SU-DHL-6 (cell line): ENCODE measurements around the gene GART.

Source experiments
- H2AFZ ChIP-seq: fragments of 200-600 bp; sonication (generic); 2 replicates; pipeline ENCODE4 v1.6.1; 2014; ENCODE audit warnings: low read depth, mild to moderate bottlenecking, moderate library complexity, mixed read lengths, antibody characterized with exemption, low read length; ENCODE audit not compliant: severe bottlenecking
- H3F3A ChIP-seq: fragments of 200-600 bp; shearing (Covaris generic); 2 replicates; pipeline ENCODE4 v1.6.0; 2016; ENCODE audit warnings: antibody characterized with exemption, mild to moderate bottlenecking; ENCODE audit not compliant: insufficient read depth
- H3K27ac ChIP-seq: fragments of 200-600 bp; sonication (generic); 2 replicates; pipeline ENCODE4 v1.5.1; 2016; ENCODE audit warnings: low read depth, mild to moderate bottlenecking, low read length, moderate library complexity, mixed read lengths
- H3K27me3 ChIP-seq: fragments of 200-600 bp; sonication (generic), shearing (Covaris generic); 2 replicates; pipeline ENCODE4 v1.6.0; 2014; ENCODE audit warnings: mild to moderate bottlenecking, low read length
- H3K36me3 ChIP-seq: fragments of 200-600 bp; sonication (generic); 2 replicates; pipeline ENCODE4 v1.6.1; 2014; ENCODE audit warnings: mild to moderate bottlenecking, low read length, mixed read lengths
- H3K4me2 ChIP-seq: fragments of 300-600, 200-600 bp; shearing (Covaris generic), sonication (generic); 2 replicates; pipeline ENCODE4 v1.6.0; 2014; ENCODE audit warnings: low read length, low read depth, mild to moderate bottlenecking; ENCODE audit not compliant: poor library complexity, severe bottlenecking
- H3K4me3 ChIP-seq: fragments of 200-600 bp; sonication (generic); 2 replicates; pipeline ENCODE4 v1.5.1; 2014; ENCODE audit warnings: antibody characterized with exemption, low read length, mild to moderate bottlenecking, mixed read lengths; ENCODE audit not compliant: insufficient read depth, poor library complexity, severe bottlenecking
- H3K79me2 ChIP-seq: fragments of 200-600 bp; sonication (generic); 2 replicates; pipeline ENCODE4 v1.6.1; 2014; ENCODE audit warnings: mild to moderate bottlenecking, low read length, moderate library complexity; ENCODE audit not compliant: insufficient read depth
- H3K9ac ChIP-seq: fragments of 200-600 bp; sonication (generic); 2 replicates; pipeline ENCODE4 v1.7.0; 2014; ENCODE audit warnings: mild to moderate bottlenecking, low read length
- H3K9me2 ChIP-seq: fragments of 200-600 bp; sonication (generic); replicated peaks from 2 replicates; pipeline ENCODE4 v1.6.1; 2014; ENCODE audit warnings: low read length; ENCODE audit not compliant: insufficient read depth
- H3K9me3 ChIP-seq: fragments of 200-600 bp; sonication (generic); 2 replicates; pipeline ENCODE4 v1.6.1; 2014; ENCODE audit warnings: low read length, mixed read lengths; ENCODE audit not compliant: insufficient read depth
- H4K20me1 ChIP-seq: fragments of 200-600 bp; sonication (generic); 2 replicates; pipeline ENCODE4 v1.6.1; 2014; ENCODE audit warnings: low read depth, mild to moderate bottlenecking, antibody characterized with exemption, low read length, moderate library complexity, mixed read lengths
- EZH2phosphoT487 ChIP-seq: fragments of 200-600 bp; sonication (generic), shearing (Covaris generic); conservative IDR thresholded peaks from 2 replicates; pipeline ENCODE4 v1.6.1; 2018; ENCODE audit warnings: mild to moderate bottlenecking, antibody characterized with exemption, low read length, moderate library complexity, mixed read lengths
- TF ChIP-seq, protein P1 (sequence below): fragments of 200-600 bp; sonication (generic); IDR thresholded peaks from one replicate; pipeline ENCODE4 v1.5.1; 2017; ENCODE audit warnings: antibody characterized with exemption, mild to moderate bottlenecking, low read length, moderate library complexity; ENCODE audit not compliant: insufficient read depth, poor library complexity, severe bottlenecking

Gene GART

DNA sequence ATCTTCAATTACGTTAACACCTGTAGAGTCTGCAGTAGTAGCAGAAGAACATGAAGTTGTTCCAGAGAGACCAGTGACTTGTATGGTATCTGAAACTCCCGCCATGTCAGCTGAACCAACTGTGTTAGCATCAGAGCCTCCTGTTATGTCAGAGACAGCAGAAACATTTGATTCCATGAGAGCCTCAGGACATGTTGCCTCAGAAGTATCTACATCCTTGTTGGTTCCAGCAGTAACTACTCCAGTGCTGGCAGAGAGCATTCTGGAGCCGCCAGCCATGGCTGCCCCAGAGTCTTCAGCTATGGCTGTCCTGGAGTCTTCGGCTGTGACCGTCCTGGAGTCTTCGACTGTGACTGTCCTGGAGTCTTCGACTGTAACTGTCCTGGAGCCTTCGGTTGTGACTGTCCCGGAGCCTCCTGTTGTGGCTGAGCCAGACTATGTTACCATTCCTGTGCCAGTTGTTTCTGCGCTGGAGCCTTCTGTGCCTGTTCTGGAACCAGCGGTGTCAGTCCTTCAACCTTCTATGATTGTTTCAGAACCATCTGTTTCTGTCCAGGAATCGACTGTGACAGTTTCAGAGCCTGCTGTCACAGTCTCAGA is 11.2 kb upstream of the GART start:
- Histone ChIP-seq H3K79me2 (peaks cover 98% of the 10 kb centered on the region), H3K9me3 (no peaks in the 10 kb centered on the region), H3K36me3 (peaks cover 75% of the 10 kb centered on the region), H2AFZ (no peak overlapping the region), H3K4me3 (no peak overlapping the region), H3K9ac (no peak overlapping the region), H3K27ac (no peak overlapping the region), H3K4me2 (no peak overlapping the region), H4K20me1 (peaks cover 62% of the 10 kb centered on the region), H3K9me2 (no peaks in the 10 kb centered on the region), H3K27me3 (no peaks in the 10 kb centered on the region), H3F3A (peaks cover 4% of the 10 kb centered on the region; the same call in 1 of the 2 replicates)
- TF ChIP-seq, protein P1, sequence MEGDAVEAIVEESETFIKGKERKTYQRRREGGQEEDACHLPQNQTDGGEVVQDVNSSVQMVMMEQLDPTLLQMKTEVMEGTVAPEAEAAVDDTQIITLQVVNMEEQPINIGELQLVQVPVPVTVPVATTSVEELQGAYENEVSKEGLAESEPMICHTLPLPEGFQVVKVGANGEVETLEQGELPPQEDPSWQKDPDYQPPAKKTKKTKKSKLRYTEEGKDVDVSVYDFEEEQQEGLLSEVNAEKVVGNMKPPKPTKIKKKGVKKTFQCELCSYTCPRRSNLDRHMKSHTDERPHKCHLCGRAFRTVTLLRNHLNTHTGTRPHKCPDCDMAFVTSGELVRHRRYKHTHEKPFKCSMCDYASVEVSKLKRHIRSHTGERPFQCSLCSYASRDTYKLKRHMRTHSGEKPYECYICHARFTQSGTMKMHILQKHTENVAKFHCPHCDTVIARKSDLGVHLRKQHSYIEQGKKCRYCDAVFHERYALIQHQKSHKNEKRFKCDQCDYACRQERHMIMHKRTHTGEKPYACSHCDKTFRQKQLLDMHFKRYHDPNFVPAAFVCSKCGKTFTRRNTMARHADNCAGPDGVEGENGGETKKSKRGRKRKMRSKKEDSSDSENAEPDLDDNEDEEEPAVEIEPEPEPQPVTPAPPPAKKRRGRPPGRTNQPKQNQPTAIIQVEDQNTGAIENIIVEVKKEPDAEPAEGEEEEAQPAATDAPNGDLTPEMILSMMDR = no peak
- no peak for TF ChIP-seq EZH2phosphoT487

DNA sequence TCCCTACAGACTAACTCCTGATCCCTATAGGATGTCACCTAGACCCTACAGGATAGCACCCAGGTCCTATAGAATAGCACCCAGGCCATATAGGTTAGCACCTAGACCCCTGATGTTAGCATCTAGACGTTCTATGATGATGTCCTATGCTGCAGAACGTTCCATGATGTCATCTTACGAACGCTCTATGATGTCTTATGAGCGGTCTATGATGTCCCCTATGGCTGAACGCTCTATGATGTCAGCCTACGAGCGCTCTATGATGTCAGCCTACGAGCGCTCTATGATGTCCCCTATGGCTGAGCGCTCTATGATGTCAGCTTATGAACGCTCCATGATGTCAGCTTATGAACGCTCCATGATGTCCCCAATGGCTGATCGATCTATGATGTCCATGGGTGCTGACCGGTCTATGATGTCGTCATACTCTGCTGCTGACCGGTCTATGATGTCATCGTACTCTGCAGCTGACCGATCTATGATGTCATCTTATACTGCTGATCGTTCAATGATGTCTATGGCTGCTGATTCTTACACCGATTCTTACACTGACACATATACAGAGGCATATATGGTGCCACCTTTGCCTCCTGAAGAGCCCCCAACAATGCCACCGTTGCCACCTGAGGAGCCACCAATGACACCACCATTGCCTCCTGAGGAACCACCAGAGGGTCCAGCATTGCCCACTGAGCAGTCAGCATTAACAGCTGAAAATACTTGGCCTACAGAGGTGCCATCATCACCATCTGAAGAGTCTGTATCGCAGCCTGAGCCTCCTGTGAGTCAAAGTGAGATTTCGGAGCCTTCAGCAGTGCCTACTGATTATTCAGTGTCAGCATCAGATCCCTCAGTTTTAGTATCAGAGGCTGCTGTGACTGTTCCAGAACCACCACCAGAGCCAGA is 10.4 kb upstream of the GART start:
- Histone ChIP-seq H2AFZ (no peak overlapping the region), H4K20me1 (peaks cover 57% of the 10 kb centered on the region), H3K9me2 (no peaks in the 10 kb centered on the region), H3K36me3 (peaks cover 73% of the 10 kb centered on the region), H3K27me3 (no peaks in the 10 kb centered on the region), H3K9me3 (no peaks in the 10 kb centered on the region), H3F3A (peaks cover 4% of the 10 kb centered on the region; the same call in 1 of the 2 replicates), H3K4me3 (no peak overlapping the region), H3K4me2 (no peak overlapping the region), H3K9ac (no peak overlapping the region), H3K79me2 (peaks cover 98% of the 10 kb centered on the region), H3K27ac (no peak overlapping the region)
- no peak for TF ChIP-seq EZH2phosphoT487
- TF ChIP-seq, protein P1 = no peak

DNA sequence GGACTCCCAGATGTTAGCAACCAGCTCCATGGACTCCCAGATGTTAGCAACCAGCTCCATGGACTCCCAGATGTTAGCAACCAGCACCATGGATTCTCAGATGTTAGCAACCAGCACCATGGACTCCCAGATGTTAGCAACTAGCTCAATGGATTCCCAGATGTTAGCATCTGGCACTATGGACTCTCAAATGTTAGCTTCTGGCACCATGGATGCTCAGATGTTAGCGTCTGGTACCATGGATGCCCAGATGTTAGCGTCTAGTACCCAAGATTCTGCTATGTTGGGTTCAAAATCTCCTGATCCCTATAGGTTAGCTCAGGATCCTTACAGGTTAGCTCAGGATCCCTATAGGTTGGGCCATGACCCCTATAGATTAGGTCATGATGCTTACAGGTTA is 9.7 kb upstream of the GART start:
- Histone ChIP-seq H3K27me3 (no peaks in the 10 kb centered on the region), H3K79me2 (peaks cover 98% of the 10 kb centered on the region), H3K4me2 (no peak overlapping the region)

More for the DNA sequence above, 9.7 kb upstream of the GART start:
- Histone ChIP-seq H3K9me2 (no peaks in the 10 kb centered on the region), H4K20me1 (peaks cover 57% of the 10 kb centered on the region), H3K36me3 (peaks cover 69% of the 10 kb centered on the region), H2AFZ (no peak overlapping the region), H3K4me3 (no peak overlapping the region), H3F3A (peaks cover 4% of the 10 kb centered on the region; the same call in 1 of the 2 replicates), H3K9me3 (no peaks in the 10 kb centered on the region), H3K9ac (no peak overlapping the region), H3K27ac (no peak overlapping the region)
- no peak for TF ChIP-seq EZH2phosphoT487
- TF ChIP-seq, protein P1 = no peak
